CD4-positive, alpha-beta T cell treated with Interleukin-2 at 100 ng/mL for 4 hours (primary cell): ENCODE measurements around the gene PLA2G7.
"Not testable (repeated sequence)": the region's sequence is repeated elsewhere in the genome, so short reads cannot be mapped to it uniquely, and the experiment has no call there.

Experiments used
- DNase-seq: peaks from one replicate; pipeline ENCODE4 v3.0.0-alpha.2; 2020; ENCODE audit warnings: low spot score

PLA2G7 gene

DNA sequence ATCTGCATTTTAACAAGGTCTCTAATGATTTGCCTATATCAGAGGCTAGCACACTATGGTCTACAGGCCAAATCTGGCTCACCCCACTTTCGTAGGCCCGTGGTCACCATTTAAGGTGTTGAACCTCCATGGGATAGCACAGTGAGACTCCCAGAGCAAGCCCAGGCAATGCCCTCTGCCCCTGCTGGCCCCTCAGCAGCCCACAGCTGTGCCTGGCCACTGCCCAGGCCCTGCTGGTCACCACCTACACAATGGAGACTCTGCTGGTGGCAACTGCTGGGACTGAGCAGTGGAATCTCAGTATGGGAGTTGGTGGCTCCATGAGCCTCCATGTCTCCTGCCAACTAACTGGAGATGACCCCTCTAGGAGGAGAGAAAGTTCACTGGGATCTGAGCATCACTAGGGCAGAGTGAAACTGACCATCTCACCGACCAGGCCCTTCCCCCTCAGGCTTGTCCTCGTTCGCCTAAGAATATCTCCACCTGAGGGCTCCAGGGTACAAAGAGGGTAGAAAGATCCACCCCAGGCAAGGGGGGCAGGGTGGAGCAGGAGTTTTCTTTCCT, 13.8 kb upstream of the PLA2G7 start:
- no peak for DNase-seq

DNA sequence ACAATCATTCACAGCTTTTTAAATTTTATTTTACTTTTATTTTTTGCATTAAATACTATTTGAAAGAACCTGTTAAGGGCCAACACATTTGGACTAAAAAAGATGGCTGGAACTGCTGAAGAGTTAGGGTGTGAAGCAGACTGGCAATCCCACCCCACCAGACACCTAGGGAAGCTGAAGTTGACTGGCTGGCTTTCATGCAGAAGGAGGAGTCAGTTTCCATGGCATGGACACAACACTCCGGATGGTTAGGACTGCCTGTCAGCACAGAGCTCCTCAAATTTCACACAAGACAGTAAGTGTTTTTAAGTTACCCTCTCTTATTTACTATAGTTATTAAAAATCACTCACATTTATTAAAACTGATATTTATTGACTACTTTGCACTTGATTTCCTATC, 11.5 kb upstream of the PLA2G7 start, which contains the start of gene ANKRD66:
ANKRD66 (plus strand) TSS at position 238 of the 400 bp plus-strand sequence. CDS start 5,016 bp downstream, outside the sequence.
- no peak for DNase-seq

DNA sequence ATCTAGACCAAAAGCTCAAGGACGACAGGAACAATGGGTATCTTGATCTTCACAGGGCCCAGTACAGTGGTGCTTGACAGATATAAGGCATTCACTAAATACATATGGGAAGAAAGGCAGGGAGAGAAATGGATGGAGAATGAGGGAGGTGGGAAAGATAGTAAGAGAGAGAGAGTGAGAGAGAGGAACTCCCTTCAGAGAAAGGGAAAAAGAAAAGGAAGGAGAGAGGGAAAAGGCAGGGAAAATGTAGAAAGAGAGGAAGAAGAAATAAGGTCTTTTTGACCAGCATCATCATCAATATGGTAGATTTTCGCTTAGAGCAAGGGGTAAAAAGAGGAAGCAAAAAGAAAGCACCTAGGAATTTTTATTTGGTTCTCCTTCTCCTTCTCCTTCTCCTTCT, 10.8 kb upstream of the PLA2G7 start:
- DNase-seq: no peak

DNA sequence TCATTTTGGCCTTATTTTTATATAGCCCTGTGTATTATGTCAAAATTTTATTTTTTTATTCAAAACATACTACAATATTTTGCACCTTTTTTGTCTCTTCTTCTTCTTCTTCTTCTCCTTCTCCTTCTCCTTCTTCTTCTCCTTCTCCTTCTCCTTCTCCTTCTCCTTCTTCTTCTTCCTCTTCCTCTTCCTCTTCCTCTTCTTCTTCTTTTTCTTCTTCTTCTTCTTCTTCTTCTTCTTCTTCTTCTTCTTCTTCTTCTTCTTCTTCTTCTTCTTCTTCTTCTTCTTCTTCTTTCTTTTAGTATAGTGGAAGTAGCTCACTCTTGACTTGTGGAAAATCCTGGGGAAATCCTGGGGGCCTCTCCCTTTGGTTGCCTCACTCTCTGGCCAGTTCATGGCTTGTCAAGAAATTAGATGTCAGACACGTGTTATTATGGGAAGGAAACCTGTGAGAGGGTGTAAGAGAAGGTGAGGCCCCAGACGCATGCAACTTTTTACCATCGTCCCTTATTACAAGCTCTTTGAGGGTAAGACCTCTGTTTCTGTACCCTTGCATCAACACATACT, 9.1 kb upstream of the PLA2G7 start:
- DNase-seq: not testable (repeated sequence)

DNA sequence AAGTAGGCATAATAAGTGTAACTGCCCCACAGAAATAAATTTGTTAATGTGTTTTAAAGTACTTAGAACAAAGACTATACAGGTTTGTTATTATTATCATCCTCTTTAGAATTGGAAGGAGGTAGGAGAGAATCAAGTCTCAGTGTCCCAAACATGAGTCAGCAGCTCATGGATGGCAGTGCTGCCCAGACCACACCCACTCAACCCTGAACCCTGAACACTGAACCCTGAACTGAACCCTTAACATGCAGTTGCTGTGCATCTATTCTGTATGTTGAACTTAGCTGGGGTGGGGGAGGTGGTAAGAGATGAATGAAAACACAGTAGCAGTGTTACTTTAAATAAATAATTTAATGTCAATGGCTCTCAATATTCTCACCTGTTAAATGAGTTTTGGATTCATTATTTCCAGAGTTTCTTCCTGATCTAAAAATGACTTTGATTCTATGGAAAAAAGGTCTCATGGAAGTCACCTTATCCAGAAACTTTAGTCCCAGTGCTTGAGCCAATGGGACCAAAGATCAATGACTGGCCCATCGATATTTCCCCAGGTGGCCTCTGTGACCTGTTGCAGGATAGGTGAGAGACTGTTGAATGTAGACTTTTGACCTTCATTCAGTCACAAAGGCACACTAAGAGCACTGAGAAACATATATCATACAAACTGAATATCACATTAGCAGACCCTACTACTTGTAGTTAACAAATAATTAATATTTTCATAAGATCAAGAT, 8.4 kb upstream of the PLA2G7 start:
- no peak for DNase-seq

DNA sequence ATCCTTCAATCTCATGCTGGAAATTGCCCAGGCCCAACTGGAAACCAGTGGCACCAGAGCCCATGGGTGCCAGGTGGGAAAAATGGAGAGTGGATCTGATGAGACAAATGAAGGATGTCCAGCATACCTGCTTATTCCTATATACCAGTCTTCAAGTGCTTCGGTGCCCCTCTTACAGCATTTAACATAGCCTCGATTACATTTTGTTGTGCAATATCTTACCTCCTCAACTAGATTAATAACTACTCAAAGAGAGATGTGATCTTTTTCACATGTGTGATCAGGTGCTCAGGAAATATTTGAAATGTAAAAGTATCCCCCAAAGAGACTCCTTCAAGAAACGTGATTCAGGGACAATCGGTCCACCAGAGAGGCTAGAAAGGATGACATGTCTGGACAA, 6.7 kb upstream of the PLA2G7 start:
- DNase-seq: no peak

DNA sequence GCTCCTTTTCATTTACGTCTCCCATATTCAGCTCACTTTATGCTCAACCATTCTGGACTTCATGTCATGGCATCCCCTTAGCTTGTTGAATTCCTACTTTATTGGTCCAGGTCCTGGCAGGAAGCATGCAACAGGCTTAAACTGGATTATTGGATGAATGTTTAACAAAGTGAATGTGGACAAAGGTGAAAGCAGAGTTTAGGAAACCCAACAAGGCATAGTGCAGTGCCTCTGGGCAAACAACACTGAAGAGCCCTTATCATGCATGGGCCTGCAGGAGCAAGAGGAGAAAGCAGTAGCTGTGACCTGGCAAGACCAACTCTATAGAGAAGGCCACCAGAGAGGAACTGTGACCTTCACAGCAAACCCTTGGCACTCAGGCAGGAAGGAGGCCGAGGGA, 6.3 kb upstream of the PLA2G7 start:
- no peak for DNase-seq

DNA sequence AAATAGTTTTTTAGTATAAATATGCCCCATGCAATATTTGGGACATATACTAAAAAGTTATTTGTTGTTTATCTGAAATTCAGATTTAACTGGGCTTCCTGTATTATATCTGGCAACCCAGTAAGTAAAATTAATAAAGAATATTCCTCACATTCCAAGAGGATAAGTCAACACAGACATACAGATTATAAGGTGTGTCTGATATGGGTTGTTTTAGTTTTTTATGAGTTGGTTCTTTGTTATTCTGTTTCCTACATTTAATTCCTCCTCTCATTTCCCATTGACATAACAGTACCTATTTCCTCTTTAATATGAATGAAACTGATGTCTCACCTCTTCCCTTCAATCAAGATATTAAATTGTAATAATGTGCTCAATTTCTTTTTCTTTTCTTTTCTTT, 1.7 kb upstream of the PLA2G7 start:
- DNase-seq: no peak

DNA sequence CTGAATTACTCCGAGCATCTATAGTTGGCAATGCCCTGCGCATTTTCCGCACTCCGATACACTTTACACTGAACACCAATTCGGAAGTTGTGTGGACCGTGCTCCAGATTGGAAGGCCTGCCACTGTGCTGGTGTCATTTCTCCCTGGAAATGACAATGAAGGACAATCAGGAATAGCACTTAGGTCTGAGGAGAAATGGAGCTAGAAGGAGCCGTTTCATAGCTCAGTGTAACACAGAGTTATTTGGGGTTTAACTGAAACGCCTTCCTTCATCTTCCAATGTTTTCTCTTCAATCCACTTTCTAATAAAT, 501 bp upstream of the PLA2G7 start:
- no peak for DNase-seq

DNA sequence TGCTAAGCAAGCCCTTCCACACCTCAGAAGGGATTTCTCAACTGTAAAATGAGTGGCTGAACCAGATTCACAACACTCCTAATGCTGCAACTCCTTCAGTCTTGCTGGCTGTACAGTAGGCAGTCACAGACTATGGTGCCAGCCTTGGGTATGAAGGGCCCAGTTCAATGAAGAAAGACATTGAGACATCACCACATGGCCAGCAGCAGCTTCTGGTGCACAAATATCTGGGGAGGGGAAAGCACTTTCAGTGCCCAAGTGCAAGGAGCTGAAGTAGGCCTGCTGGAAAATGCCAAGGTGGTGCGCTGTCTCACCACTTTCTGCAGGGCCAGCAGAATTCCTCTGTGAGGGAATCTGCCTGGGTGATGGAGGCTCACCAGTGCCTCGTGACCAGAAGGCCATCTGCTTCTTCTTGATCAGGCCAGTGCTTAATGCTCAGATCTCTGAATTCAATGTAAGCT, 1.8 kb downstream of the PLA2G7 start:
- DNase-seq: no peak

DNA sequence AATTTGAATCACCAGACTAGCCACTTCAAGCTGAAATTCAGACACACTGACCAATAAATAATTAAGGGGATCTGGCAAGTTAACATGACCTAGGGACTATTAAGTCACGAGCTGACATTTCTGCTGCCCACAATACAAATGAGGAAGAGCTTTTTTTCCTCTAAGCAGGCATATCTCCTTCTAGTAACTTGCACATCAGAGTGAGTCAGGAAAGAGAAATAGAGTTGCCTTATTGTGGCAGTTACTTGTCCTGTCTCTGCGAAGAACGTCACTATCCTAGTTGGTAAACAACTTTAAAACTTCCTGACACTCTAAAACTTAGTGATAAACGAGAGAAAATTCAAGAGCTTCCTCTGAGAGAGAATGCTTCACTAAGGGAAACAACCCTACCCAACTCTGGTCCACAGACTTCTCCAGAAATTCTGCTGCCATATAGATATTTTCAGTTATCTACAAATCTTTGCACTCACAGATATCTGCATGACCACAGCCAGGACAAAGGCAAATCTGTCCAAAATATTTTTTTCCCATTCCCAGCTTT, 4.2 kb downstream of the PLA2G7 start:
- DNase-seq: no peak

DNA sequence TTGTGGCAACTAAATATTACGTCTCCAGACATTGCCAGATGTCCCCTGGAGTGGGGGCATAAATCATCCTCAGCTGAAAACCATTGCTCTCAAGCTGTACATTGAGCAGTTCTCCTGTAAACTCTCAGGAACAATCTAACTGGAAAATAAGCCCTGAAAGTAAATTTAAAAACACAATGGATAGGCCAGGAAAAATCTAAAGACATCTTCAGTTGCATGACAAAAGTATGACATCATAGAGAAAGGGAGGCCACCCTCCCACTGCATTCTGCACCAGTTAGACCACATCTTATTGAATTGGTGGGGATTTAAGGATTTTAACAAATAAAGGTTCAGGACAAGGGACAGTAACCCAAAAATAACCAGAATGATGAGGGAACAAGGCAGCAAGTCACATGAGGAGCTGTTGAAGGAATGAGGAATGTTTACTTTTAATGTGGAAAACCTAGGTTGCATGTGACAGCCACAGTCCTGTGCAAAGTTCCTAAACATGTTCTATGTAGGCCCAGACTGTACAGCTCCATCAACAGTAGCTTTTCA, 5.3 kb downstream of the PLA2G7 start:
- DNase-seq: no peak

DNA sequence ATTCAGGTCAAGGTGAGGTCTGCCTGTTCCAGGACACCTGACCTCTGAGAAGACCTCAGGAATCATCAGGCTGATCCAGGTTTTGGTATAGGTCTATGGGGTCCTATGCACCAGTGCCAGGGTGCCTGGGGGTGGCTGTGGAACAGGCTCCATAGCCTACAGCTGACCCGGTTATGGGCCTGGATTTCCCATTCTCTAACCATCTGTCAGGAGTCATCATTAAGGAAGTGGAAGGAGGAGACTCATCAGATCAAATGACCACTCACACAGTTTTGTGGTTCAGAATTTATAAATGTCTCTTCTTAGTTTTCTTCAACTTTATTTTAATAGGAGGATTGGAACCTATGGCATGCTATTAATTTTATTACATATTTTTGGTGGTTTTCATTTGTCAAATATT, 14.8 kb downstream of the PLA2G7 start:
- no peak for DNase-seq

DNA sequence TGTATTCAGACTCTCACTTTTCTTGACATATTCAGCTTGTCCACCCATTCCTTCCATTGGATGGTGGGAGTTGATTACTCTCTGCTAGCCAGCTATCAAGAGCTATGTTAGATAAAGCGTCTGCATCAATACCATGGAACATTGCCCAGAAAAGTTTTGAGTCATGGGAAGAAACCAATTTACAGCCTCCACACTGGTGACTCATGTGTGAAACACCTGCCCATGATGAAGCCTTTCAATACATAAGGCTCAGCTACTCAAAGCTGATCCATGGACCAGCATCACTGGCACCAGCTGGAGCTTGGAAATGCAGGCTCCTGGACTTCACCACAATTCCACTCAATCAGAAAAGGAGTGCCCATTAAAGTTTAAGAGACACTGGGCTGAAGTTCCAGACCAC, 16.1 kb downstream of the PLA2G7 start:
- DNase-seq: no peak

DNA sequence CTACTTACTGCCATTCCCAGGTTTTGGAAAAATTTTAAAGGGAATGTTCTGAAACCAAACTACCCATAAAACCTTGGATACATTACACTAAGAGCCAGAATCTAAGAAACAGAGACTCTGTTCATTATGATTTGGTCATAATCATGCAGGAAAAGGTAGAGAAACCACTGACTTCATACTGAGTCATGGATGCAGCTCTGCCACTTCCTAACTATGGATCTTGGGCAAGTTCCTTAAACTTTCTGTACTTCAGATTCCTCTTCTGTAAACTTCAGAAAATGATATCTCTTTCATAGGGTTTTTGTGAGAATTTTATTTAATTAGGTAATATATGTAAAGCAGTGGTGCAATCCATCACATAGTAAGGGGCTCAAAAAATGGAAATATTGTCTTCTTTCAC, 20.0 kb downstream of the PLA2G7 start:
- no peak for DNase-seq

DNA sequence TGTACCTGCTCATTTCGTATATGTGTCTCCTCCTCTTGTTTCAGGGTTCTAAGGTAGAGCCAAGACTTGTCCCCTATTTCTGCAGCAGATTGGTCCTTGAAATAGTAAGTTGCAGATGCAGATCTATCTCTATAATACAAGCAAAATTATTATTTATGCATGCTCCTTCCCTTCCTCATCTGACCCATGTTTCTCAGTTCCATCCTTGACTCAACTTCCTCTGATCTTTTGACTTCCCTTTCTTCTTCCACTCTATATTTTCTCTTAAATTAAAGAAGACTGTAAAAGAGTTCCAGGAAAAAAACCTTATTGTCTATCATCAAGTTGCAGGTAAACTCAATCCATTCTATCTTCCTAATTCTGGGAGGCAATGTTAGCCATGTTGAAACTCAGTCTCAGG, 23.7 kb downstream of the PLA2G7 start:
- no peak for DNase-seq

DNA sequence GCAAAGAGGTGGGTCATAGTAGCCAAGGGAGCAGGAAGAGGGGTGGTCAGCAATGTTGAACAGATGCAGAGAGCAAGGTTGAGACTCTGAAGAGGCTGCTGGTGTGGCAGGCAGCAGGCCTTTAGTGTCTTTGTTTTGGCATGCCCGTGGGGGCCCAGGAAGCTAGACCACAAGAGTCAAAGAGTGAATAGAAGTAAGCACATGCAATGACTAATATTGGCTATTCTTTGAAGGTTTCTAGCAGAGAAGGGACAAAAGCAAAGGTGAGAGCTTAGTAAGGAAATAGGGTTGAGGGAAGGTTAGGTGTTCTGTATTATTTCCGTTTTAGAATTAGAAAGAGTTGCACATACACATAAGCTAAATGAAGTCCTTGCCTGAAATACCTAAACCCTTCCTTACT, 28.7 kb downstream of the PLA2G7 start:
- no peak for DNase-seq

DNA sequence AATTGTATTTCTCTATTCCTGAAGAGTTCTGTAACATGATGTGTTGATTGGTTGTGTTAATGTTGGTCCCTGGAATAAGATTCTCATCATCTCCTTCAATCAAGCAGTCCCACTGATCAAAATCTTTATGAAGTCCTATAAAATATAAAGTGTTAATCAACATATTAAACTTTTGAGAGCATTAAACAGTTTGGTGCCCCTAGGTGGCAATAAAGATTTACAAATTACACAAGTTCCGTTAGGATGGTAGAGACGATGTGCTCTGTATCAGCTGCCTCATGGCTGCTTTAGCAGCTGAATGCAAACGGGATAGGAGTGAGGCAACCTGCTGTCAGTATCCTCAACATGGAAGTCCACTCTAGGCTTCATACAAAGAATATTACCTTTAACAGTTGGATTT, 30.6 kb downstream of the PLA2G7 start:
- no peak for DNase-seq

DNA sequence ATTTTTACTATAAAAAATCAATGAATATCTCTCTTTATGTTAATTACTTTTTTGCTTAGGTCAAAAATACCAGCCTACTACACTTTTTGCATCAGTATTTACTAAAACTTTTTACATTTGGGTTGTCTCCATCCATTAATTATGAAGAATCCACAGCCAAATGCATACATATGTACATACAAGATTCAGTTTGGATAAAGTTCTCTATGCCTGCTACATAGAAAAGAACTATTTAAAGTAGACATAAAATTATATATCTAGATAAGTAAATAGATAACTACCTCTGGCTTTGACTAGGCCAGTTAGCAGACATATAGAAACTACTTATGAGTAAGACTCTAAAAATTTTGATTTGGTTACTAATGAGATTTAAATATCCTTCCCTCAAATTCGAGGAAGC, 35.2 kb downstream of the PLA2G7 start:
- no peak for DNase-seq

DNA sequence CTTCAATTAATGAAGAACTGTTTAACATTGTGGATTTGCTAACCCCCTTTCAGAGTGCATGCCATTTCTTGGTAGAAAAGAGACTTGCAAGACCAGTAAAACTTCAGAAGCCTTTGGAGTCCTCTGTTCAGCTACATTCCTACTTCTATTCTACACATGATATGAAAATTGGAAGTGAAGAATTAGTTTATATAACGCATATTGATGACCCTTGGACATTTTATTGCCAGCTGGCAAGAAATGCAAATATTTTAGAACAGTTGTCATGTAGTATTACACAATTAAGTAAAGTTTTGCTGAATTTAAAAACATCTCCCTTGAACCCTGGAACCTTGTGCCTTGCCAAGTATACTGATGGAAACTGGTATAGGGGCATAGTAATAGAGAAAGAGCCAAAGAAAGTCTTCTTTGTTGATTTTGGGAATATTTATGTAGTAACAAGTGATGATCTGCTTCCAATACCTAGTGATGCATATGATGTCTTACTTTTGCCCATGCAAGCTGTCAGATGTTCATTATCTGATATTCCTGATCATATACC, 44.2 kb downstream of the PLA2G7 start:
- no peak for DNase-seq

DNA sequence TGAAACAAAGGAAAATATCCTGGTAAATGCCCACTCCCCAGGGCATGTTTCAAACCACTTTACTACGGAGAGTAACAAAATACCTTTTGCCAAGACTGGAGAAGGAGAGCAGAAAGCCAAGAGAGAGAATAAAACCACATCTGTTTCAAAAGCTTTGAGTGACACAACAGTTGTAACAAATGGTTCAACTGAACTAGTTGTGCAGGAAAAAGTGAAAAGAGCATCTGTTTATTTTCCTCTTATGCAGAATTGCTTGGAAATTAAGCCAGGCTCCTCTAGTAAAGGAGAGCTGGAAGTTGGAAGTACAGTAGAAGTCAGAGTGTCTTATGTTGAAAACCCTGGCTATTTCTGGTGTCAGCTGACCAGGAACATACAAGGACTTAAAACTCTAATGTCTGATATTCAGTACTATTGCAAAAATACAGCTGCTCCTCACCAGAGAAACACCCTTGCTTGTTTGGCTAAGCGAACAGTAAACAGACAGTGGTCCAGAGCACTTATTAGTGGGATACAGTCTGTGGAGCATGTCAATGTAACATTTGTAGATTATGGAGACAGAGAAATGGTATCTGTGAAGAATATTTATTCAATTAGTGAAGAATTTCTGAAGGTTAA, 44.9 kb downstream of the PLA2G7 start:
- DNase-seq: no peak

DNA sequence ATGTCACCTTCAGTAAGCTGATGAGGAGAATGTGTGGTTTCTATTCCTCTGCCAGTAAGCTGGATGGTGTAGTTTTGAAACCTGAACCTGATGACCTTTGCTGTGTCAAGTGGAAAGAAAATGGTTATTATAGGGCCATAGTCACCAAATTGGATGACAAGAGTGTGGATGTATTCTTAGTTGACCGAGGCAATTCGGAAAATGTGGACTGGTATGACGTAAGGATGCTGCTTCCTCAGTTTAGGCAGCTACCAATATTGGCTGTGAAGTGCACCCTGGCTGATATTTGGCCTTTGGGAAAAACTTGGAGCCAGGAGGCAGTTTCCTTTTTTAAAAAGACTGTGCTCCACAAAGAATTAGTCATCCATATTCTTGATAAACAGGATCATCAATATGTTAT, 45.5 kb downstream of the PLA2G7 start:
- no peak for DNase-seq

DNA sequence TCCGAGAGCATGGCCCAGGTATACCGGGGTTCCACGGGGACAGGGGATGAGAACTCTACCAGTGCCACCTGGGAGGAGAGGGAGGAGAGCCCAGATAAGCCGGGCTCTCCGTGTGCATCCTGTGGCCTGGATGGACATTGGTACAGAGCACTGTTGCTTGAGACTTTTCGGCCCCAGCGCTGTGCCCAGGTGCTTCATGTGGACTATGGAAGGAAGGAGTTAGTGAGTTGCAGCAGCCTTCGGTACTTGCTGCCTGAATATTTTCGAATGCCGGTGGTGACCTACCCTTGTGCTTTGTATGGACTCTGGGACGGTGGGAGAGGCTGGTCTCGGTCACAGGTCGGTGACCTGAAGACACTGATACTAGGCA, 46.2 kb downstream of the PLA2G7 start:
- DNase-seq: no peak
